Testis (tissue), 3 donors: Measurements from ENCODE around the gene RAB13. TPM values are rescaled to one million over a fixed set of nuclear protein-coding genes. Genes with fewer than 3 reads are reported as not detected.

Experiments
- DNase-seq: peaks from one replicate; pipeline ENCODE4 v3.0.0-alpha.2; 2019
- H3K27ac ChIP-seq, 2 donors: fragments of 200-600 bp; sonication (generic); one replicate each; pipeline ENCODE4 v1.5.1; 2019
- H3K27me3 ChIP-seq: fragments of 200-600 bp; sonication (generic); one replicate; pipeline ENCODE4 v1.5.1; 2019
- H3K36me3 ChIP-seq: fragments of 200-600 bp; sonication (generic); one replicate; pipeline ENCODE4 v1.5.1; 2017; ENCODE audit warnings: low read depth; ENCODE audit errors: missing control alignments
- H3K4me1 ChIP-seq: fragments of 200-600 bp; sonication (generic); one replicate; pipeline ENCODE4 v1.5.1; 2019
- H3K4me3 ChIP-seq, 2 donors: fragments of 200-600 bp; sonication (generic); one replicate each; pipeline ENCODE4 v1.5.1; 2017 to 2019
- H3K9me3 ChIP-seq: fragments of 200-600 bp; sonication (generic); one replicate; pipeline ENCODE4 v1.5.1; 2017
- CTCF ChIP-seq, 3 experiments: fragments of 450-650 bp in 2 of 3; fragments of 200-600 bp in 1 of 3; sonication (generic) in 1 of 3; IDR thresholded peaks; one replicate each; pipeline ENCODE4 v1.5.1; 2016 to 2019; ENCODE audit warnings: antibody characterized with exemption in 3 of 3, mild to moderate bottlenecking in 2 of 3, moderate library complexity in 1 of 3
- POLR2A ChIP-seq: fragments of 450-650 bp; IDR thresholded peaks from one replicate; pipeline ENCODE4 v1.6.1; 2017; ENCODE audit warnings: antibody characterized with exemption, mild to moderate bottlenecking, moderate library complexity
- WGBS, 2 donors: methylation state at CpG; one replicate each; pipeline ENCODE4 v1.1.5; 2018; 5-methylcytosine and 5-hydroxymethylcytosine counted together
- intact Hi-C: fragments of 100-400 bp; cut with DNase I; formaldehyde crosslinking; loops from one replicate; pipeline ENCODE4 v1.15.1; 2023; ENCODE audit warnings: low total_unique reads
- polyA plus RNA-seq: library from polyadenylated mRNA; stranded (reverse); fragments of 350-450 nt; fragmentation: Illumina TruSeq; extraction: RNeasy Lipid Tissue Mini Kit (QIAGEN cat#74804); gene quantifications from one replicate; pipeline ENCODE4 v1.2.3, GENCODE V29; 2014; ENCODE audit warnings: low read depth, low replicate concordance; ENCODE audit not compliant: insufficient read depth
- total RNA-seq, 2 donors: library from RNA; depleted of rRNA; stranded (reverse); fragments of >200 nt; gene quantifications; one replicate each; pipeline ENCODE4 v1.2.3, GENCODE V29; 2016

The RAB13 gene
- total and polyA plus RNA-seq, 3 donors from 2014 or later: 37.6 to 82.8 (median 45.2) TPM

DNA sequence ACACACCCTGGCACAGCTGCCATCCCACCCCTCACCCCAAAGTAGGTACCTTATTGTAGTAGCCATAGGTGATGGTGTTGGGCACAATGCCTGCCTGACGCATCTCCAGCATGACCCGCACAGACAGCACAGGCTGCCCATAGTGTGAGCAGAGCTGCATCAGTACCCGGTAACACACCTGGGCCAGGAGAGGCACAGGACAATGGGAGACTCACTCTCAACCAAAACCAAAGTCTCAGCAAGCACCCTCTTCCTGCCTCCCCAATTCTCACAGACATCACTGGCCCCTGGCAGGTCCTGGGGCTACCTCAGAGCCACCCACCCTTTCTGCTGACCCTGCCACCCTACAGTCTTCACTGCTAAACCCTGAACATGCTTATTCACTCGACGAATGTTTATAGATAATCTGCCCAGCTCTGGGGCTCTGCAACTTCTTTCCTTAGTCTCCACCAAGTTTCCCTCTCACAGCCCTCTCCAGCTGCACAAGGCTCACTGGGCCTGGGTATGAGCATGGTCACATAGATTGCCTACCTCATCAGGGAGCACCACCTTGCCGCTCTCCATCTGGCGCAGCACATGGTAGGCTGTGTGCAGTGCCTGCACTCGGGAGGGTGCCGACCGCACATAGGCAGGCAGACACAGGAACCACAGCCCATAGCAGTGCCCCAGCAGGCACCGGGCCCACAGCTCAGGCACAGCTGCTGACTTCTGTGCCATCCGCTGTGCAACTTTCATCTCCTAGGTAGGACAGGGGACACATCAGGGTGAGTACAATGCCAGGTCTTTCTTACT, 49.9 kb downstream of the RAB13 start:
- intact Hi-C loops: no loop called here
- 95 to 96% methylated on average over 10 to 12 of the region's 12 CpGs for WGBS, 2 donors
- Histone ChIP-seq H3K9me3 (no peaks in the 10 kb centered on the region), H3K27me3 (no peaks in the 10 kb centered on the region), H3K4me3 (no peak overlapping the region), H3K27ac (no peak overlapping the region), H3K36me3 (no peaks in the 10 kb centered on the region), H3K4me1 (no peaks in the 10 kb centered on the region)
- no peak for TF ChIP-seq POLR2A
- no peak for TF ChIP-seq CTCF (IDR thresholded peaks at IDR 0.05)
- no peak for DNase-seq

DNA sequence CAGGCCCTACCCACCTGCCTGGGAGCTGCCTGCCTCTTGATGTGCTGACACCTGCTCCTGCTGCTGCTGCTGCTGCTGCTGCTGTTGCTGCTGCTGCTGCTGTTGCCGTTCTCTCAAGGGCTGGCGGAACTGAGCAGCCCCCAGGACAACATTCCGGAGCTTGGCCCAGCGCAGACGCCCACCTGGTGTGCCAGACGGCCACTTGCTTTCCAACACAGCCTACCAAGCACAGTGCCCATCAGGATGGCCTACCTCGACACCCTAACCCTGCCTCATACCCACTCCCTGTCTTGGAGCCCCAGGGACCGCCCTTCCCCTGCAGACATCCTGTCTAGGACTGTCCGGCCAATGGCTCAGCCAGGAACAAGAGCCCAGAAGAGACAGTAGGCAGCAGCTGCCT, 51.4 kb downstream of the RAB13 start:
- H3K36me3 ChIP-seq: no peaks in the 10 kb centered on the region
- no peak overlapping the region for H3K4me3 ChIP-seq
- H3K27ac ChIP-seq: no peak overlapping the region
- DNase-seq: no peak
- TF ChIP-seq CTCF (IDR thresholded peaks at IDR 0.05) (no peak), POLR2A (no peak)
- intact Hi-C loops: no loop called here
- WGBS, 2 donors: 95% methylated on average over 8 to 9 of the region's 9 CpGs
- H3K27me3 ChIP-seq: no peaks in the 10 kb centered on the region
- H3K9me3 ChIP-seq: no peaks in the 10 kb centered on the region
- H3K4me1 ChIP-seq: no peaks in the 10 kb centered on the region

DNA sequence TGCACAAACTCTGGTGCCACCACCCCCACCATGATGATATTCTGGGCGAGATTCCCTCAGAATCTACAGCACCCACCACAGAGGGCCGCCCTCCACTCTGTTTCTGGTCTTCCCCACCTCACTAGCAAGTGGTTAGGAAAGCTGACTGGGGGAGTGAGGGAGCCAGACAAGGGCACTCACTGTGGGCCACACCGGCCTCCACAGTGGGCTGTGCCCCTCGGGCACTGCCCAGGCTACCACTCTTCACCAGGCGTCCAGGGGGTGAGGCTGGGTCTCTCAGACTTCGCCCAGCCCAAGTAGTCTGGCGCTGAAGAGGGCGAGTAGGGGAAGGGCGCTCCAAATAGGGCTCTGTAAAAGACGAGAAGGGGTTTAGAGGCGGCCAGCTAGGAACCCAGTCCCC, 52.2 kb downstream of the RAB13 start:
- WGBS, 2 donors: 95 to 96% methylated on average over 10 to 11 of the region's 11 CpGs
- Histone ChIP-seq H3K27ac (no peak overlapping the region), H3K4me1 (no peaks in the 10 kb centered on the region), H3K27me3 (no peaks in the 10 kb centered on the region), H3K4me3 (no peak overlapping the region), H3K36me3 (no peaks in the 10 kb centered on the region), H3K9me3 (no peaks in the 10 kb centered on the region)
- TF ChIP-seq POLR2A (no peak), CTCF (IDR thresholded peaks at IDR 0.05) (no peak)
- no peak for DNase-seq
- intact Hi-C loops: no loop called here

GRCh38 chr1:153933430-153933829, 52.7 kb downstream of the RAB13 start:
- H3K36me3 ChIP-seq: no peaks in the 10 kb centered on the region
- no peak for DNase-seq
- H3K27ac ChIP-seq: no peak overlapping the region
- TF ChIP-seq POLR2A (no peak), CTCF (IDR thresholded peaks at IDR 0.05) (no peak)
- no peaks in the 10 kb centered on the region for H3K9me3 ChIP-seq
- intact Hi-C loops: no loop called here
- H3K27me3 ChIP-seq: no peaks in the 10 kb centered on the region
- H3K4me1 ChIP-seq: no peaks in the 10 kb centered on the region
- H3K4me3 ChIP-seq: no peak overlapping the region
- WGBS, 2 donors: 80 to 92% methylated on average over 2 to 14 of the region's 14 CpGs
